Prostate gland (tissue), 2 donors: ENCODE measurements around the gene JAKMIP1. TPM values are rescaled to one million over a fixed set of nuclear protein-coding genes. Genes with fewer than 3 reads are reported as not detected.
"Not testable (repeated sequence)": the region's sequence is repeated elsewhere in the genome, so short reads cannot be mapped to it uniquely, and the experiment has no call there.

Source experiments
- DNase-seq: peaks from one replicate; pipeline ENCODE4 v3.0.0-alpha.2; 2019; ENCODE audit warnings: low spot score
- H3K27ac ChIP-seq, 2 donors: fragments of 200-600 bp; sonication (generic); 2 replicates each; pipeline ENCODE4 v1.5.1; 2017 to 2019
- H3K27me3 ChIP-seq: fragments of 200-600 bp; sonication (generic); replicated peaks from 2 replicates; pipeline ENCODE4 v1.5.1; 2019; ENCODE audit not compliant: insufficient read depth
- H3K36me3 ChIP-seq, 2 donors: fragments of 200-600 bp; sonication (generic); 1 replicate in 1 of 2; 2 replicates in 1 of 2; pipeline versions ENCODE4 v1.5.1 to v1.8.1; 2017 to 2019
- H3K4me1 ChIP-seq: fragments of 200-600 bp; sonication (generic); replicated peaks from 2 replicates; pipeline ENCODE4 v1.5.1; 2019
- H3K4me3 ChIP-seq, 2 donors: fragments of 200-600 bp; sonication (generic); 2 replicates each; pipeline ENCODE4 v1.5.1; 2017 to 2019
- H3K9me3 ChIP-seq: fragments of 200-600 bp; sonication (generic); 2 replicates; pipeline ENCODE4 v1.5.1; 2017
- CTCF ChIP-seq, 4 experiments: fragments of 200-600 bp in 2 of 4; fragments of 450-650 bp in 2 of 4; sonication (generic) in 2 of 4; IDR thresholded peaks; 1 replicate in 3 of 4; 2 replicates in 1 of 4; pipeline ENCODE4 v1.5.1; 2016 to 2019; ENCODE audit warnings: antibody characterized with exemption in 4 of 4, mild to moderate bottlenecking in 2 of 4, moderate library complexity in 2 of 4
- POLR2A ChIP-seq: fragments of 450-650 bp; IDR thresholded peaks from one replicate; pipeline ENCODE4 v1.6.1; 2016; ENCODE audit warnings: antibody characterized with exemption, mild to moderate bottlenecking
- POLR2AphosphoS5 ChIP-seq: sonication (generic); formaldehyde crosslinking; IDR thresholded peaks from one replicate; pipeline ENCODE4 v1.6.1; 2017; ENCODE audit warnings: antibody characterized with exemption
- WGBS: methylation state at CpG from one replicate; pipeline ENCODE4 v1.1.5; 2018; 5-methylcytosine and 5-hydroxymethylcytosine counted together
- intact Hi-C: fragments of 100-400 bp; cut with DNase I; formaldehyde crosslinking; loops from one replicate; pipeline ENCODE4 v1.14.2; 2022
- total RNA-seq, 2 donors: library from RNA; depleted of rRNA; stranded (reverse); fragments of >200 nt; gene quantifications; one replicate each; pipeline ENCODE4 v1.1.0, GENCODE V29; 2016

Gene JAKMIP1
- total RNA-seq, 2 donors from 2014 or later: 22.4 to 29.1 TPM

DNA sequence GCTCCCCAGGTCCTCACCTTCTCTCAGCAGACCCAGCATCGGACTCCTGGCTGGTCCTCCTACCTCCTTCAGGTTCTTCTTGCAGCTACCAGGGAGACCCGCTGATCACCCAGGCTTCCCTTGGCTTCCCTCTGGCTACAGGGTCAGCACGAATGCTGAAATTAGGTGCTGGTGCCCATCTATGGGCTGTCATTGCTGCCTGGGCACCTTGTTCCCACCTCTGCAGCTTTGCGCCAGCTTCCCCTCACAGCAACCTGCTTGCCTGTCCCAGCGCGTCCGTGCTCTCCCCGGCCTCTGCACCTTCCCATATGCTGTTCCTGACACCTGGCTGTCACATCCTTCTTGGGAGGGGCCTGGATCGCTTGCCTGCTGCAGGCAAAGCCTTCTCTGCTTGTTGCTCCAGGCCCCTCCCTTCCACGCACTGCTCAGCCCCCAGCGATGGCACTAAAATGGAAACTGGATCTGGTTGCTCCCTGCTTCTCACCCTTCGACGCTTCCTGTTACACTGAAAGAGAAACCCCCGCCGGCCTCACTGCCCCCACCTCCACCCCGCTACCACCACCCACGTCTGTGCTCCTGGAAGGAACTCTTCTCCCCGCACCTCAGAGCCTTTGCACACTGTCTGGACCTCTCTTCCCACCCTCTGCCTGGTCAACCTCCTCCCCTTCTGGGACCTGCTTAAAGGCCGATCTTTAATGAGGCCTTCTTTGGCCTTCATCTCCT lies 204.3 kb downstream of the JAKMIP1 start:
- TF ChIP-seq POLR2A (no peak), CTCF (IDR thresholded peaks at IDR 0.05) (no peak), POLR2AphosphoS5 (no peak)
- Histone ChIP-seq H3K4me1 (no peaks in the 10 kb centered on the region), H3K27me3 (peaks cover 3% of the 10 kb centered on the region), H3K4me3 (no peak overlapping the region), H3K9me3 (no peaks in the 10 kb centered on the region), H3K27ac (no peak overlapping the region), H3K36me3 (no peaks in the 10 kb centered on the region)
- WGBS: 40% methylated on average over 19 of the region's 19 CpGs
- intact Hi-C loops: loop anchor here (5.0 kb wide), 2 partner anchors 91 to 331 kb away; no protein-coding TSS in a partner anchor
- DNase-seq: no peak

DNA sequence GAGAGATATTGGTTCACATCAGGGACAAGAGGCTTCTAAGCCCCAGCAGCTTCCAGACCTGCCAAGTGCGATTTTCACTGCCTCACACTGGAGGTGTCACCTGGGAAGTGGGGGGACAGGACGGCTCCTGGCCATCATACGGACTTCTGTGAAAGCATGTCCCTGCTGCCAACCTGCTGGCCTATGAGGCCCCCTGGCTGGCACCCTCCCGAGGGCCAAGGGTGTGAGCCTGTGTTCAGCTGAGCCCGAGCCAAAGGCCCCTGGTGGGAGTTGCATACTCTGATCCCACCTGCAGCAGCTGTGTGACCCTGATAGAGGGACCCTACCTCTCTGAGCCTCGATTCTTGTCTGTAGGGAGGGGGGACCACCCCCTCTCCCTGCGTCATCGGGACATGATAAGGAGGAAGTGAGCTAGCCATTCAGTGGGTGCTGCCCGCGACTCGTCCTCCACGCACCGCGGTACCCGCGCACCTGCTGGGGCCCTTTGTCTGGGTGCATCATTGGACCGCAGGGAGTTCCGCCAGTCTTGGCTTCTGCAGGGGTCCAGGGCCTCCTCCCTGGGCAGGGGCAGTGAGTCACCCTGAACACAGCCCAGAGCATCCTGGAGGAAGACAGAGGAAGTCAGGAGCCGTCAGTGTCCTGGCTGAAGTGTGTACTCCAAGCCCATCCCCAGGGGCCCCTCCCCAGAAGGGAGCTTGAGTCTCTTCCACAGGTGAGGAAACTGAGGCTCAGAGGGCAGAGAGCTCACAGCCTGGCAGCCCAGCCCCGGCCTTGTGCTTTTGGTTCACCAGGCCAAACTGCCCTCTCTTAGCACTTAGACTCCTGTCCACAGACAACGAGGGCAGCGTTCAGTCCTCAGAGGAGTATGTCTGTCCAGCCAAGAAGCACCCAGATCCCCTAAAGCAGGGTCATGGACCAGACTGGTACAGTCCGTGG lies 206.2 kb downstream of the JAKMIP1 start:
- intact Hi-C loops: no loop called here
- no peaks in the 10 kb centered on the region for H3K4me1 ChIP-seq
- H3K36me3 ChIP-seq: no peaks in the 10 kb centered on the region
- no peak for DNase-seq
- 86% methylated on average over 20 of the region's 23 CpGs for WGBS
- TF ChIP-seq CTCF (IDR thresholded peaks at IDR 0.05) (no peak), POLR2A (no peak), POLR2AphosphoS5 (no peak)
- peaks cover 3% of the 10 kb centered on the region for H3K27me3 ChIP-seq
- H3K4me3 ChIP-seq: no peak overlapping the region
- no peaks in the 10 kb centered on the region for H3K9me3 ChIP-seq
- no peak overlapping the region for H3K27ac ChIP-seq

- DNase-seq, intact Hi-C loops, H3K27me3 ChIP-seq, H3K27ac ChIP-seq, H3K9me3 ChIP-seq, H3K4me1 ChIP-seq, H3K36me3 ChIP-seq, H3K4me3 ChIP-seq: not testable (repeated sequence)
- WGBS: 90% methylated on average over 9 of the region's 9 CpGs
Measured at GRCh38 chr4:5993346-5993745, 207.0 kb downstream of the JAKMIP1 start.

DNA sequence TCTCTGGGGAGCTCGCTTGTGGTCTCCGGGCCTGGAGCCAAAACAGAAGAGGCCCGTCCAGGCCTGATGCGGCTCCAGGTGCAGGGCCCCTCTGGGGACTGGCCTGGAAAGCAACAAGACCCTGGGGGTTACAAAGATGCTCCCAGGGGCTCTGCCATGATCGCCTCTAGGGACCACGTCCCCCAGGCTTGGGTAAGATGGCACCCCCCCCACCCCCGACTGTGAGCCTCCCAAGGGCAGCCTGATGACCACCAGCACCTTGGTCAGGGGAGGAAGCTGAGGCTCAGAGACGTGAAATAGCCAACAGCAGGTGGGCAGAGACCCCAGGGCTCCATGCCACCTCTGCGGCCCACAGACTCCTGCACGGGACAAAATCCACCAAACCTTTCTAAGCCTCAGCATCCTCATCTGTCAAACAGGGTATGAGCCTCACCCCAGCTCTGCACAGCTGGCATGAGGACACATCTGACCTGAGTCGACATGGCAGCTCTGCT lies 207.5 kb downstream of the JAKMIP1 start:
- WGBS: 81% methylated on average over 10 of the region's 11 CpGs
- Histone ChIP-seq H3K4me3 (no peak overlapping the region), H3K36me3 (no peaks in the 10 kb centered on the region), H3K4me1 (no peaks in the 10 kb centered on the region), H3K27ac (no peak overlapping the region), H3K9me3 (no peaks in the 10 kb centered on the region), H3K27me3 (peaks cover 3% of the 10 kb centered on the region)
- intact Hi-C loops: no loop called here
- TF ChIP-seq CTCF (IDR thresholded peaks at IDR 0.05) (no peak), POLR2AphosphoS5 (no peak)
- DNase-seq: no peak

DNA sequence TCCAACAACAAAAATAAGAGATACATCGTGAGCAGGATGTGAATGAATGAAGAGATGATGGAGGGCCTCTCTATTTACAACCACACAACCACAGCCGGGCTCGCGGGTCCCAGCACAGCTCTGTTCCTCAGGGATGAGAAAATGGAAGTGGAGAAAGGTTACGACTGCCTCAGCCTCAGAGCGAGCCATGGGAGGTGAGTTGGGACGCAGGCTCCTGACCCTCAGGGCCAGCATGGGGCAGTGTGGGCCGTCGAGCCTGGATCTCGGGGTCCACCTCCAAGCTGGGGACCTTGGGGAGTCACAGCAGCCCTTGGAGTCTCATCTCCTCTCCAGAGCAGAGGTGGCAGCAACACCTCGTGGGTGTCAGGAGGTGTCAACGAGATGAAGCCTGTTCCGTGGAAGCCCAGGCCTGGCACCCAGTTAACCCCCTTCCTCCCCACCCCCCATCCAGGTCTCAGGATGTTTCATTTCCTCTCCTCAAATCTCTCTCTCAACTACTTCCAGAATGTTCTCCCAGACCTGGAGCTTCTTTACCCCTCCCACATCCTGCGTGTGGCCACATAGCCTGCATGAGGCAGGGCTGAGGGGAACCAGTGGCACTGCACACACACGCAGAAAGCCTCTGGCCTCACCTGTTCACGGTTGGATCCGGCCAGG lies 208.1 kb downstream of the JAKMIP1 start:
- no peak overlapping the region for H3K27ac ChIP-seq
- no peaks in the 10 kb centered on the region for H3K9me3 ChIP-seq
- H3K4me3 ChIP-seq: no peak overlapping the region
- WGBS: 75% methylated on average over 16 of the region's 17 CpGs
- intact Hi-C loops: no loop called here
- no peaks in the 10 kb centered on the region for H3K36me3 ChIP-seq
- DNase-seq: no peak
- no peaks in the 10 kb centered on the region for H3K4me1 ChIP-seq
- peaks cover 3% of the 10 kb centered on the region for H3K27me3 ChIP-seq
- TF ChIP-seq POLR2AphosphoS5: no peak
- no peak for TF ChIP-seq POLR2A
- TF ChIP-seq CTCF (IDR thresholded peaks at IDR 0.05): no peak
